Fibroblast of skin of left biceps (primary cell): Measurements from ENCODE around the gene ZNF514.
"Not testable (repeated sequence)": the region's sequence is repeated elsewhere in the genome, so short reads cannot be mapped to it uniquely, and the experiment has no call there.

Experiments used
- DNase-seq, 2 experiments: peaks; one replicate each; pipeline ENCODE4 v3.0.0-alpha.2; 2013; ENCODE audit warnings: low read depth in 2 of 2

The ZNF514 gene

DNA sequence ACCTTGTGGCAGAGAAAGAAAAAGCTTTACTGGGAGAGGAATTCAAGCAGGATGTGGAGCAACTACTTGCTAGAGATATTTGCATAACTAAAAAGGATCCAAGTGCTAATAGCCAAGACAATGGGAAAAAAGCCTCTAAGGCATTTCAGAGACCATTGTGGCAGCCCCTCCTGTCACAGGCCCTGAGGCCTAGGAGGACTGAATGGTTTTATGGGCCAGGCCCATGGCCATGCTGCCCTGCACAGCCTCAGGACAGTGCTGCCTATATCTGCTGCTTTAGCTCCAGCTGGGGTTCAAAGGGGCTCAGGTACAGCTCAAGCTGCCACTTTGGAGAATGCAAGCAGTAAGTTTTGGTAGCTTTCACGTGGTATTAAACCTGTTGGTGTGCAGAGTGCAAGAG lies 20.9 kb downstream of the ZNF514 start:
- DNase-seq: no peak

DNA sequence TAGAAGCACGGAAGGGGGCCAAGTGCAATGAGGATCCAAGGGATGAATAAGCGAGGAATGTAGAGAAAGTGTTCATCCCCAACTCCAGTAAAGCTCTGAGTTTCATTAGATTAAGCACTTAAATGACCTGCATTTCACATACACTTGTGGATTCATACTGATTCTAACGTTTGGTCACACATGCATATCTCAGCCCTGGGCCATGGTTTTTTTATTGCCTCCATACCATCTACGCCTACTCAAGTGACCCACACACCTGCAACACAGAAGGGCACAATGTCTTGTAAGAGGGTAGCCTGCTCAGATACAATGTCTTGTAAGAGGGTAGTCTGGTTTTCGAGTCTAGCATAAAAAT lies 37.5 kb downstream of the ZNF514 start:
- no peak for DNase-seq

DNA sequence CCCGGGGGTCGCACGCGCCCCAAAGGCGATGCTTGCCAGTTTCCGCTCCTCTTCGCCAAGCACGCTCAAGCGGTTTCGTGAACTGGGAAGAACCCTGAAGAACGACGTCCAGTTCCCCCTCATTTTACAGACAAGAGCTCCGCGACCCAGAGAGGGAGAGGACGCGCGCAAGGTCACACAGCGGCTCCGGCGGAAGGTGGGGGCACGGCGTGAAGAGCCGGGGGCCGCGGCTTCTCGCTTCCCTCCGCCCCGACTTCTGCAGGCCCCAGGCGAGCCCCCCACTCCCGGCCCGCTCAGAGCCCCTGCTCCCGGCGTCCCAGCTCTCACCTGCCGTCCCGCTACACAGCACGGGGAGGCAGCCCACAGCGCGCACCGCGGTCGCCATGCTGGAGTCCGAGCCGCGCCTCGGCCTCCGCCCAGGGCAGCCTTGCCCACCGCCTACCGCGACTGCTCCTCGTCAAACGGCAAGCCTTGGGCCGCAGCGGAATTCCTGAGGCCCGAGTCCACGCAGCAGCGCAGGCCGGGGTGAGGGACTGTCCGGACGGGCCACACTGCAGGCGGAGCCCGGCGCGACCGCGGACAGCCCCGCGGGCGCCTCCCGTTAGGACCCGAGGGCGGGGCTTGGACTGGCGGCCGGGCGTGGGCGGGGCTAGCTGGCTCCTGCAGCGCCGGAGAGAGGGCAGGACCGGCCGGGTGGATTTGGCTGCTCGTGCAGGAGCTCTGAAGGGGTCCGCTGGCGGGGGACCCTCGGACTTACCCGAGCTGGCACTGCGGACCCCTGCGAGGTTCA lies 38.0 kb downstream of the ZNF514 start, which contains the start of gene MRPS5:
TSS of gene MRPS5 (minus strand) at position 402 of the 790 bp plus-strand sequence. CDS start at position 385, 17 bp downstream.
- peak; percentile 14 to 19 for DNase-seq

DNA sequence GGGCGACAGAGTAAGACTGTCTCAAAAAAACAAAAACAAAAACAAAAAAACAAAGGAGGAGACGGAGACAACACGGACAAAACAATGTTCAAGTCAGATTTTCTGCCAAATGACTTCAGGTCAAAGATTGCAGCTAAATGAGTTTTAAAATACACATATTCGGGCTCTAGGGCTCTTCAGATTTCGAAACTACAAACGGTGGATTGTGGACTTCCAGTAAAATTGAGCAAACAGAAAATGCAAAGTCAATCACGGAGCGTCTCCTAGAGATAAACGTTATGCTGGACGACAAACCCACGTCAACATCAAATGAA lies 38.6 kb downstream of the ZNF514 start:
- DNase-seq: no peak

DNA sequence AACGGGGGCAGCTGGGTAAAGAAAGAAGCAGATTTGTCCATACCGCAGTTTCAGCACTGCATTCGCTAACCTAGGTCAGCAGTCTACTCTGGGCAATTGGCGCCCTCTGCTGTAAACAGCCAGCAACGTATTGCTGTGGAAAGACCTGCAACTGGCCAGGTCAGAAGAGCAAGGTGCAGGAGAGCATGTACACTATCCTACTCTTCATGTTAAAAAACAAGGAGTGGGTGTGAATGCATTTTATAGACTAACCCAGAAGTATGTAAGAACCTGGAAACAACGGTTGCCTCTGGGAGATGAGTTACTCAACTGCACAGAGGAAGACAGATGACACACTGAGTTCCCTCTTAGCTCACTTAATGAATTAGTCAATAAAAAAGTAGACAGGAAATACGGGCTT lies 44.2 kb downstream of the ZNF514 start:
- DNase-seq: peak; percentile 2 to 5

DNA sequence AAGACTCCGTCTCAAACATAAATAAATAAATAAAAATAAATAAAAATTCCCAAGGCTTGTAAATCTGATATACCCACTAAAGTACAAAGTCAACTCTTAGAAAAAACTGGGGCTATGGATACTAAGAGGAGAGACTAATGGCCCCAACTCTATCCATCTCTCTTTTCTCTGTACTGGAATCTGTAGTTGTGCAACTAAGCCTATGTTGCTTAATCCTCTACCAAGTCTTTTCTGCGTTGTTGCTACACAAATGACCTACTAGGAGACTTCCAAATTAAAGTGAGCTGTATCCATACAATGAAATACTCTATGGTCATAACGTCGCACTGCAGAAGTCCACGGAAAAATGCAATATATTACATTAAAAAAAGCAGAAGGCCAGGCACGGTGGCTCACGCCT lies 46.2 kb downstream of the ZNF514 start:
- no peak for DNase-seq

DNA sequence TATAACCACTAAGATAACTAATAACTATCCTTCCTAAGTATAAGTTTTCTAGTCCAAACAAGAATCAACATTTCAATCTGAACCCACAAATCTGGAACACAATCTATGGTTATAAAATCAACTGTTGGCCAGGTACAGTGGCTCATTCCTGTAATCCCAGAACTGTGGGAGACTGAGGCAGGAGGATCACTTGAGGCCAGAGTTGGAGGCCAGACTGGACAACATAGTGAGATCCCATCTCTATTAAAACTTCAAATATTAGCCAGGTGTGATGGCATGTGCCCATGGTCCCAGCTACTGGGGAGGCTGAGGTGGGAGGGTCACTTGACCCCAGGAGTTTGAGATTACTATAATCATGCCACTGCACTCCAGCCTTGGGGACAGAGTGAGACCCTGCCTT lies 49.3 kb downstream of the ZNF514 start:
- DNase-seq: no peak

DNA sequence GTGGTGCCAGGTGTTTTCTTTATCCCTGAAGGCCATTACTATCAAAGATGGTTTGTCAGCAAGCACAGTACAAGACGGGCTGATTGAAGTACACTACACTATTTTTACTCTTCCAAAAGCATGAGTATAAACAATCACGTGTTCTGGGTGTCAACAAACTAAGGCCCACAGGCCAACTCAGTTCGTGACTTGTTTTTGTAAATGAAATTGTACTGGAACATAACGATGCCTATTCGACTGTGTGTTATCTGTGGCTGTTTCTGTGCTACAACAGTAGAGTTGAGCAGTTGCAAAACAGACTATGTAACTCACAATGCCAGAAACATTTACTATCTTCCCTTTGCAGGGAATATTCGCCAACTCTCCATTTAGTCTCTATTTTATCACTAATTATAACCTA lies 50.4 kb downstream of the ZNF514 start:
- DNase-seq: no peak

DNA sequence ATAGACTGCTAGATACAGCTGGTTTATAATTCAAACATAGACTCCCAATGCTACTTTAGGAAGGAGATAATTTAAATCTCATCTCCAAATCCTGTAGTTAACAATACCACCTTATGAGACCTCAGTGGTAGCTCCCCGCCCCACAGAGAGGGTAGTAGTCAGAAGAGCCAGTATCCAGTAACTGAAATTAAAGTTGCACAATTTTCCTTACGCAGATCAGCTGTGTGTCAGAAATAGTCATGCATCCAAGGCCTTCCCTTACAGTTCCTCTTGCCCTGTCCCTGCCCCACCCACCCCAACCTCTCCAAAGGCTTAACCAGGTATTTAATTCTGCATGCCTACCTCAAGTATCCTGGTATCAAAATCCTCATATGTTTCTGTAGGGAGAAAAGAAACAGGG lies 53.6 kb downstream of the ZNF514 start:
- no peak for DNase-seq

DNA sequence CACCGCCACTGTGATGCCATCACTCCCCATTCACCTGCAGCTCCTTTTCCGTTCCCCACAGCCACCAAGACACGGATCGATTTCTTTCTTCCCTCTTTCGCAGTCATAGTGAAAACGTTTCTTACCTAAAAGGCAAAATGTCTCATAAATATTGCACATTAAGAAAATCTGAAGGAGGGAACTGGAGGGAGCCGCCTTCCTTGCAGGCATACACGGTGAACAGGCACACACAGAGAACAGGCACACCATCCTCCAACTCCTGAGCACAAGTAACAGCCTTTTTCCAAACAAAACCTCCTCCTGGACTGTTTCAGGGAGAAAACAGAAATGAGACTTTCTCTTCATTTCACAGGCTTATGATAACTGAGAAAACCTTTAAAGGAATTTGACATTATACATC lies 55.0 kb downstream of the ZNF514 start:
- no peak for DNase-seq

DNA sequence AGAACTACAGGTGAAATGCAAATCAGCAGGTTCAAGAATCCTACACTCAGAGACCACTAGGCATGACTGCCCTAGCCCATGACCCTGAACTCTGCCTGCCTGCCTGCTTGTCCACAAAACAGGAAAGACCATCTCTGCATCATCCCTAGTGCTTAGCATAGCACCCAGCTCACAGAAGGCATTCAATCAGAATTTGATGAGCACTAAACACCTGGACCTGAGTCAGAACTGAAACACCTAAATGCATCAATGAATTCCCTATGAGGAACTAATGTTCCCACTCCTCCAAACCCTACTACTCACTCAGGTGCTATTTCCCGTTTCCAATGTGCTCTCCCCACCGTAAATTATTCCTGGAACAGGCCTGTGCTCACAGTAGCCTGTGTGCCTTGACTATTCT lies 59.7 kb downstream of the ZNF514 start:
- DNase-seq: no peak

DNA sequence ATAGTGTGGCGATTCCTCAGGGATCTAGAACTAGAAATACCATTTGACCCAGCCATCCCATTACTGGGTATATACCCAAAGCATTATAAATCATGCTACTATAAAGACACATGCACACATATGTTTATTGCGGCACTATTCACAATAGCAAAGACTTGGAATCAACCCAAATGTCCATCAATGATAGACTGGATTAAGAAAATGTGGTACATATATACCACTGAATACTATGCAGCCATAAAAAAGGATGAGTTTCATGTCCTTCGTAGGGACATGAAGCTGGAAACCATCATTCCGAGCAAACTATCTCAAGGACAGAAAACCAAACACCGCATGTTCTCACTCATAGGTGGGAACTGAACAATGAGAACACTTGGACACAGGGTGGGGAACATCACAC lies 61.4 kb downstream of the ZNF514 start:
- DNase-seq: not testable (repeated sequence)
